NK-92 (cell line): ENCODE data around the gene SMIM41.

ENCODE experiments used
- DNase-seq: peaks from one replicate; lab custom pipeline; 2025; ENCODE audit not compliant: unreplicated experiment; lab: John Stamatoyannopoulos, UW

The SMIM41 gene

DNA sequence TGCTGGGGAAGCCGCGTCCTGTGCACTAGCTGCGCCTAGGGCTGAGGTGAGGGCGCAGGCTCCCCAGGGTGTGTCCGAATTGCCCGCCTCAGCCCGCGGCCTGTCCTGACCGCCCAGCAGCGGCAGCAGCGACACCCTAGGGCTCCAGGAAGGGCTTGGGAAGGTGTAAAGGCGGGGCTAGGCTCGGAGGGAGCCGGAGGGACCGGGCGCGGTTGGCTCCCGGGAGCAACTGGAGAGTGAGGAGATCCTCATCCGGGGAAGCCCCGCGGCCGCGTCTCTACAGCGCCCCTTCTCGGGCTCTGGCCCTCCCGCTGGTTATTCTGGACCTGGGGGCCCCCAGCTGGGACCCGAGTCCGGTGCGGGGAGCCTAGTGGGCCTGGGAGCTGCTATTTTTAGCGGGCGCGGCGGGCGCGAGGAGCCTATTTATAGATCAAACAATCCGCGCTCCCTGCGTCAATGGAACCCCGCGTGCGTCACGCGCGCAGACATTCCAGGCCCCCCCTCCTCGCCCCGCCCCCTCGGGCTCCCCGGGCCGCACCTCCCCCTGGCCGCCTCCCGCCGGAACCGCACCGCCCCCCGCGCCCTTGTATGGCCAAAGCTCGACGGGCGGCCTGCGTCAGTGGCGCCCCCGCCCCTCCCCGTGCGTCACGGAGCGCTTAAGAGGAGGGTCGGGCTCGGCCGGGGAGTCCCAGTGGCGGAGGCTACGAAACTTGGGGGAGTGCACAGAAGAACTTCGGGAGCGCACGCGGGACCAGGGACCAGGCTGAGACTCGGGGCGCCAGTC, 28.6 kb upstream of the SMIM41 start, which contains the start of gene NR4A1:
NR4A1 (plus strand) TSS at position 685 of the 784 bp plus-strand sequence. CDS start 2,887 bp downstream, outside the sequence.
- peak; percentile 90 for DNase-seq

DNA sequence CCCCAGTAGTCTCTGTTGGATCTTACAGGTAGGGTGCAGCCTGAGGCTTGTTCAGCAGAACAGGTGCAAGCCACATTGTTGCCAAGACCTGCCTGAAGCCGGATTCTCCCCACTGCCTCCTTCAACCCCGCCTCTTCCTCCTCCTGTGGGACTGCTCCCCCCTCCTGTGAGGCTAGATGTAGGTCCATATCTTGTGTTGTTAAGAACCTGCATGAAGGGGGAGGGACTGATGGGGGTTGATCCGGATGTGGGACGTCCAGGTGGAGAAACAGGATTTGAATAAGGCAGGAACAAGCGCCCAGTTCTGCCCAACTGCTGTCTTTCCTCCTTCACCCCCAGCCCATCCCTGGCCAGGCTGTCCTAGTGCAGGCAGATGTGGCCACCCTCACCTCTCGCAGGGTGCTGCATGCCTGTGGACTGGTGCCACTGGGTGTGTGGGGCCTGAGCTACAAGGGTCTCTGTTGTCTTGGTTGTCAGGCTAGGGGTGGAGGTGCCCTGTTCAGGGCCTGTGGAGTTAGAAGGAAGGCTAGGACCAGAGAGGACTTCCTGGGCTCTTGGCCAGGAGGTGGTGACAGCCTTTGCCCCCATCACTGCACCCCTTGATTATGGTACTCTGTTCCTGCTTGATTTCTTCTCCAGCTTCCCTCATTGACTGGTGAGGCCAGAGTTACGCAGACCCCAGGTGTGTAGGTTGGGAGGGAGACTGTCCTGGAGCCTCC, 26.9 kb upstream of the SMIM41 start:
- no peak for DNase-seq

DNA sequence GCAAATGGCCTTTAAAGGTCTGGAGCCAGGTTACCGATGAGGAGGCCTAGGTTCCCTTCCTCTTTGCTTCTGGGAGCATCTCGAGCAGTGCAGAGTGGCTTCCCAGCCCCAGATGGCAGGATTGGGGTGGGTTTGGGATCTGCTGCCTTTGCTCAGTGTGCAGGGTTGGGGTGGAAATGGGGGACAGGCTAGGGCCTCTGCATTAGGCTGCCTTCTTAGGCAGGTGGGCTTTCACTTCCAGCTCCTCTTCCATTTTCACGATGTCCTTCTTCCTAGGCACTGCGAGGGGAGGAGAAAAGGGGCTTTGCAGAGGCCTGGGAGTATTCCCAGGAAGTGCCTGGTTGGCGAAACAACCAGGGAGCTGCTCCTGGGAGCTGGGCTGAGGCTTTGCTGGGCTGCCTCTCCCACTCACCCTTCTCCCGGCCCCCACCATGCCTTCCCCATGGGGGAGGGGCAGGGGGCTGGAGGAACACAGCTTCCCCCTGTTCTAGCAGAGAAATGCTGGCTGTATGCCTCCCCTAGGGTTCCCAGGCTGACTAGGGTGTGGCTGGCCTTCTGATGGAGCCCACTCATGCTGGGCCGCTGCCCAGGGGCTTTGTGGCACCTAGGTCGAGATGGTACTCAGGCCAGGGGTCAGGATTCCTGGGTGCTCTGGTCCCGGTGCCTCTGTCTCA, 25.8 kb upstream of the SMIM41 start:
- DNase-seq: no peak

DNA sequence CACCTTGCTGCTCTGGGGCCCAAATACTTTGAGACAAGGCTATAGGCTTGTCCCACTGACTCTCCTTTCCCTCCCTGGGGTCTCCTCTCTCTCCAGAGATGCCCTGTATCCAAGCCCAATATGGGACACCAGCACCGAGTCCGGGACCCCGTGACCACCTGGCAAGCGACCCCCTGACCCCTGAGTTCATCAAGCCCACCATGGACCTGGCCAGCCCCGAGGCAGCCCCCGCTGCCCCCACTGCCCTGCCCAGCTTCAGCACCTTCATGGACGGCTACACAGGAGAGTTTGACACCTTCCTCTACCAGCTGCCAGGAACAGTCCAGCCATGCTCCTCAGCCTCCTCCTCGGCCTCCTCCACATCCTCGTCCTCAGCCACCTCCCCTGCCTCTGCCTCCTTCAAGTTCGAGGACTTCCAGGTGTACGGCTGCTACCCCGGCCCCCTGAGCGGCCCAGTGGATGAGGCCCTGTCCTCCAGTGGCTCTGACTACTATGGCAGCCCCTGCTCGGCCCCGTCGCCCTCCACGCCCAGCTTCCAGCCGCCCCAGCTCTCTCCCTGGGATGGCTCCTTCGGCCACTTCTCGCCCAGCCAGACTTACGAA, 25.2 kb upstream of the SMIM41 start:
- no peak for DNase-seq

DNA sequence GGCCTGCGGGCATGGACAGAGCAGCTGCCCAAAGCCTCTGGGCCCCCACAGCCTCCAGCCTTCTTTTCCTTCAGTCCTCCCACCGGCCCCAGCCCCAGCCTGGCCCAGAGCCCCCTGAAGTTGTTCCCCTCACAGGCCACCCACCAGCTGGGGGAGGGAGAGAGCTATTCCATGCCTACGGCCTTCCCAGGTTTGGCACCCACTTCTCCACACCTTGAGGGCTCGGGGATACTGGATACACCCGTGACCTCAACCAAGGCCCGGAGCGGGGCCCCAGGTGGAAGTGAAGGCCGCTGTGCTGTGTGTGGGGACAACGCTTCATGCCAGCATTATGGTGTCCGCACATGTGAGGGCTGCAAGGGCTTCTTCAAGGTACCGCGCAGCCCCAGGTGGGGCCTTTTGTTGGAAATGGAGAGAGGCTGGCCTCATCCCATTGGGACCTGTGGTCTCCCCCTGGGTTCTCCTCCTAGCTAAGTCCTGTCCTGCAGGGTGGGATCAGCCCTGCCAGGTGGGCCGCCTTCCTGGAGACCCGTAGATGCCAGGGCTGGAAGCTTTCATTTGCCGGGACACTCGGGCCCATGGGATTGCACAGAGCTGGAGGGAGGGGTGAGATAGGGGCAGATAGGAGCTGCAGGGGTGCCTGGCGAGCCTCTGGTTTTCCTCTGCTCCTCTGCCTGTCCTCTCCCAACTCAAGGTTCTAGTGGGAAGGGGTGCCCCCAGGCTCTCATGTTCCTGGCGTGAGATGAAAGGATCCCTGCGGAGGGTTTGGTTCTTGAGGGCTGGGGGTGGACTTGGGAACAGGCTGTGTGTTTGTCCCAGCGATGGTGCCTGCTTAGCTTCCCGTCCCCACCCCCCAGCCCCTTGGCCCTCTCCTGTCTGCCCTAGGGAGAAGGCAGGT, 24.4 kb upstream of the SMIM41 start:
- no peak for DNase-seq

DNA sequence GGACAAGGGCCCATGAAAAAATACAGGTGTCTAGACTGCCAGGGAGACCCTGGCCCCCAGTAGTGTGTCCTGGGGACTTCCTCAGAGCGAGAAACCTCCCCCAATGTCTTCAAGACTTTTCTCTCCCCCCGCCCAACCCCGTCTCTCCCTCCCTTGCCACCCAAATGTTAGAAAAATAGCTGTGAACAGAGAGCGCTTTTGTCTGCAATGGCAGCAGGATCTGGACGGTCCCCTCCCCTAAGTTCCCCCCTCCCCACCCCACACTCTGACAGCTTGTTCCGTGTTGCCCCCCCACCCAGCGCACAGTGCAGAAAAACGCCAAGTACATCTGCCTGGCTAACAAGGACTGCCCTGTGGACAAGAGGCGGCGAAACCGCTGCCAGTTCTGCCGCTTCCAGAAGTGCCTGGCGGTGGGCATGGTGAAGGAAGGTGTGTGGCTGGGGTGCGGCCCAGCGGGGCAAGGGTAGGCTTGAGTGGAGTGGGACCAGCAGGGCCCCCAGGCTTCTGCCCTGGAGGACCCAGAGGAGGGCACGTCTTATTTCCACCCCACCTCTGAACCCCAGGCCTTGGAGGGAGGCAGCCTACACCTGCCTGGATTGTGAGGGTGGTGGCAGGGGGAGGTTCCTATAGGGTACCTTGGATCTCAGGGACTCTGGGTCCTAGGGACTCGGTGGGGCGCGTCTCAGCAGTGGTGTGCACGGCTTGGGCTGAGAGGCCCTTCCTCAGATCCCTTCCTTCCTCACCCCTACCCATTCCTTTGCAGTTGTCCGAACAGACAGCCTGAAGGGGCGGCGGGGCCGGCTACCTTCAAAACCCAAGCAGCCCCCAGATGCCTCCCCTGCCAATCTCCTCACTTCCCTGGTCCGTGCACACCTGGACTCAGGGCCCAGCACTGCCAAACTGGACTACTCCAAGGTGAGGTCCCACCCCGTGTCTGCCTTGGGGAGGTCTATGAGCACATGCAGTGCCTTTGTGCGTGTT, 23.5 kb upstream of the SMIM41 start:
- DNase-seq: no peak

DNA sequence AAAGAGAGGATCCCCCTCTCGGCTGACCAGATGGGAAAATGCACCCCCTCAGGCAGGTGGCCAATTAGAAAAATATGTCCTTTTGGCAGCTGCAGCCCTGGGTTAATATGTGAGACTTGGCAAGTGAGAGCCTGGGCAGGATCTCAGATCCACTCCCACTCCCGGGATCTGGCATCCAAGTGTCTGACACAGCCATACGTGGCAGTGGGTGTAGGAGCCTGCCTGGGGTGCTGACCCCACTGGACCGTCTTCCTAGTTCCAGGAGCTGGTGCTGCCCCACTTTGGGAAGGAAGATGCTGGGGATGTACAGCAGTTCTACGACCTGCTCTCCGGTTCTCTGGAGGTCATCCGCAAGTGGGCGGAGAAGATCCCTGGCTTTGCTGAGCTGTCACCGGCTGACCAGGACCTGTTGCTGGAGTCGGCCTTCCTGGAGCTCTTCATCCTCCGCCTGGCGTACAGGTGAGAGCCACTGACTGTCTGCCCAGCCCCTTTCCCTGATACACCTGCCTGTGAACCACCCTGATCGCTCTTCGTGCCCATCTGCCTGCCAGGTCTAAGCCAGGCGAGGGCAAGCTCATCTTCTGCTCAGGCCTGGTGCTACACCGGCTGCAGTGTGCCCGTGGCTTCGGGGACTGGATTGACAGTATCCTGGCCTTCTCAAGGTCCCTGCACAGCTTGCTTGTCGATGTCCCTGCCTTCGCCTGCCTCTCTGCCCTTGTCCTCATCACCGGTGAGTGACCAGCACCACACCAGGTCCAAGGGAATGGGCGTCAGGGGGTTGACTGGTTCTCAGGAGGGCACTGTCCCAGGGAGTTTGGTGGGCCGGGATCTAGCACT, 22.5 kb upstream of the SMIM41 start:
- DNase-seq: no peak

DNA sequence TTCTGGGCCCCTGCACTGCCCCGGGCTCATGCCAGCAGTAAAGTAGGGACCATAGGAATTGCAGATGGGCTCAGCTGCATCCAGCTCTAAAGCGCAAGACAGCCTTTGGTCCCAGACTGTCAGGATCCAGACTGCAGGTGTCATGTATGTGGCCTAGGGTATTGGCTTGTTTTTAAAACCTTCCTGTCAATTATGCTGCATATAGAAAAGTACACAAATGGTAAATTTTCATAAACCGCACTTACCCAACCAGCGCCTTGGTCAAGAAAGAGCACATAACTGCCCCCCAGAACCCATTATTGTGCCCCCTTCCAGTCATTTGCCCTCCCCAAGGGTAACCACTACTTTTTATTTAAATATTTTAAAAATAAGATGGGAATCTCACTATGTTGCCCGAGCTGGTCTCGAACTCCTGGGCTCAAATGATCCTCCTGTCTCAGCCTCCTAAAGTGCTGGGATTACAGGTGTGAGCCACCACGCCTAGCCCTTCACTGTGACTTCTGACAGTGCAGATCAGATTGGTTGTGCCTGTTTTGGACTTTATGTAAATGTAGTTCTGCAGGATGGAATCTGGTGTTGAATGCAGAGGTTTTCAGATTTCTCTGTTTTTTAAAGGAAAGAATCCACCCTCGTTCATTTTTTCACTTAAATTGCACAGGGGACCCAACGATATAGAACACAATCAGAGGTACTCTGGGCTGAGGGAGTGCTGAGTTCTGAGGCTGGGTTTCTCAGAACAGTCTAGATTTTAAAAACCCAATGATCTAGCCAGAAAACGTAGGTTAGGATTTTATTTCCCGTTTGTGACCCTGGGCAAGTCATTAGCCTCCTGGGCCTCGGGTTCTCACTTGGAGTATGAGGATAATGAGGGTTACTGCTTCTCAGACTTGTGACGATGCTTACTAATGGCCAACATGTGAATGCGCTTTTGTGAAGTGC, 21.6 kb upstream of the SMIM41 start:
- DNase-seq: no peak

DNA sequence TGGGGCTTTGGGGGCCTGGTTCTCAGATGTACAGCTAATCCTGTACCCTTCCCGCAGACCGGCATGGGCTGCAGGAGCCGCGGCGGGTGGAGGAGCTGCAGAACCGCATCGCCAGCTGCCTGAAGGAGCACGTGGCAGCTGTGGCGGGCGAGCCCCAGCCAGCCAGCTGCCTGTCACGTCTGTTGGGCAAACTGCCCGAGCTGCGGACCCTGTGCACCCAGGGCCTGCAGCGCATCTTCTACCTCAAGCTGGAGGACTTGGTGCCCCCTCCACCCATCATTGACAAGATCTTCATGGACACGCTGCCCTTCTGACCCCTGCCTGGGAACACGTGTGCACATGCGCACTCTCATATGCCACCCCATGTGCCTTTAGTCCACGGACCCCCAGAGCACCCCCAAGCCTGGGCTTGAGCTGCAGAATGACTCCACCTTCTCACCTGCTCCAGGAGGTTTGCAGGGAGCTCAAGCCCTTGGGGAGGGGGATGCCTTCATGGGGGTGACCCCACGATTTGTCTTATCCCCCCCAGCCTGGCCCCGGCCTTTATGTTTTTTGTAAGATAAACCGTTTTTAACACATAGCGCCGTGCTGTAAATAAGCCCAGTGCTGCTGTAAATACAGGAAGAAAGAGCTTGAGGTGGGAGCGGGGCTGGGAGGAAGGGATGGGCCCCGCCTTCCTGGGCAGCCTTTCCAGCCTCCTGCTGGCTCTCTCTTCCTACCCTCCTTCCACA, 20.7 kb upstream of the SMIM41 start:
- no peak for DNase-seq

DNA sequence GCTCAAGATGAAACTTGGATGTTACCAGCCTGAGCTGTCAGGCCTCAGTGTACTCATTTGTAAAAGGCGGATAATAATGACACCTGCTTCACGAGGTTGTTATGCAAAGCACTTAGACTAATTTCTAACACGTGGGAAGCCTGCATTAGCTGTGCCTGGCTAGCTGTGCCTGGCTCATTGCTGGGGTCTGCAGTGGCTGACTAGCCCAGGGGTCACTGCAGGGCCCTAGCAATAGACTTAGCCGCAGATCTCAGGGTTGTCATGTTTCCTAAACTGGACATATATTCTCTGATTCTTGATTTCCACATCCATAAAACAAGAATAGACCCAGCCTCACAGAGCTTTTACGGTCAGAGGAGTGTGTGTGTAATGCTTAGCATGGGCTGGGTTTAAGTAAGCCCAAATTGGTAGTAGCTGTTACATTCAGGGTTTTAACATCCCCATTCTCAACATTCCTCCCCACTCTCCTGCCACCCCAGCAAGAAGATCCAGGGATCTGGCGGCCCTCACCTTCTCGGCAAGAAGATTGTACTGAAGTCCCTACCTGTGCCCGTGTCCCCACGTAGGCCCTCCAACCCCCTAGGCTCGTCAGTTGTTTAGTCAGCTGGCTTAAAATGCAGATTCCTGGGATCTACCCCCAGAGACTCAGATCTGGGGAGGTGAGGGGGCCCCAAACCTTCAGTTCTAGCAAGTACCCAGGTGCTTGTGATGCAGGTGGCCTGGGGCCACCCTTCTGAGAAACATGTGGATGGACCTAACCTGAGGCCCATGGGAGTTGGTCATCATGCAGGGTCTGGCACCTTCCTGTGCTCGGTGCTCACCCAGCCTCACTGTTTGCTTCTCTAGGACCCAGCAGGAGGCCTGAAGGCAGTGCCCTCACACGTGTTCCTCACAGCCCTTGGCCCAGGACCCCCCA, 19.7 kb upstream of the SMIM41 start:
- DNase-seq: no peak

DNA sequence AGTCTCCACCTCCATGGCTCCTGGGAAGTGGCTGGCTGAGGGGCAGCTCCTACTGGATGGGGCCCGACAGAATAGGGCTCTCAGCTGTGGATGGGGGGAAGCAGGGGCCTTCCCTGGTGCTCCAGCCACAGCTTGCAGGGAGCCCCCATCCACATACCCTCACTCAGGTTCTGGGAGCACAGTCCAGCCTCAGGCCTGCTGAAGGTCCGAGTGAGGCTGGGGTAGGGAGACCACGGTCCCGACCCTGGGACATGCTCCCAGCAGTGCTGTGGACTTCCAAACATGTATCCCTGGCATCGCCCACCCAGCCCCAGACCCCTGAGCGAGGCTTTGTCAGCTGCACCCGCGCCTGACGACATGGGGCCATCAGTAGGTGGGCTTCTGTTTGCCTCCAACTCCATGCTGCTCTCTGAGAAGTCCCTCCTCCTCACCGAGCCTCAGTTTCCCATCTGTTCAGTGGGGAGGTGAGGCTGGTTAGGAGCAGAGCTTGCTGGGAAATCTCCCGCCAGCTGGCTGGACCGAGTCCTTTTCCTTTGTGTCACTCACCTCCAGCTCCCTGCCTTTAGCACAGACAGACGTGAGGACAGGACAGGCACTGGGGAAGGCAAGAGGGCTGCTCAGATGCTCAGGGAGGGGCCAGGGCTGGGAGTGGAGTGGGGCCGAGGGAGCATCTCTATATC, 18.9 kb upstream of the SMIM41 start:
- DNase-seq: no peak

DNA sequence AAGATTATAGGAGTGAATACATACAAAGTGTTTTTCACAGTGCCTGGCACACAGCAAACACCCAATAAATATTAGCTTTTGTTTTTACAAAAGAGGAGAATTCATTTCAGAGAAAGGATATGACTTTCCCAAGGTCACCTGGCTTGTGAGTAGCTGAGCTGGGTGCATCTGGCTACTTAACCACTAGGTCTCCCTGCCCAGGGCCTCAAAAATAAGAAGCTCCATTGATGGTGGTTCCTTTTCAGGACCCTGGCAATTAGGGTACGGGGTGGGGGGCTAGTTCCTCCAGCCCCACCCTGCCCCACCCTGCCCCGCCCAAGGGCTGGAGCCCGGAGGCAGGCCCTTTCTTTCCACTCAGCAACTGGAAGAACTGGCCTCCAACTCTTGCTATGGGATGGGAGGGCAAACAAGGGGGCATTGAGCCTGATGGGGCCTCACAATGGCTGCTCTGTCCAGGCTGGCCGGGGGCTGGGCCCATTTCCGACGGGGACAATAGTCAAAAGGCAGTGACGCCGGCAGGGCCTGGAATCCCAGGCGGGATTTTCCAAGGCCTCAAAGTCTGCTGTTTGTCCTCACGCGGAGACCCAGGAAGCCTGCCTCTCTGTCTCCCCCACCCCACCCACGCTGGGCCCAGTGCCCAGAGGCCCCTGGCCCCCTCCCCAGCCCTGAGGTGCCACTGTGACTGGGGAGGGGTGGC, 17.9 kb upstream of the SMIM41 start:
- DNase-seq: no peak

DNA sequence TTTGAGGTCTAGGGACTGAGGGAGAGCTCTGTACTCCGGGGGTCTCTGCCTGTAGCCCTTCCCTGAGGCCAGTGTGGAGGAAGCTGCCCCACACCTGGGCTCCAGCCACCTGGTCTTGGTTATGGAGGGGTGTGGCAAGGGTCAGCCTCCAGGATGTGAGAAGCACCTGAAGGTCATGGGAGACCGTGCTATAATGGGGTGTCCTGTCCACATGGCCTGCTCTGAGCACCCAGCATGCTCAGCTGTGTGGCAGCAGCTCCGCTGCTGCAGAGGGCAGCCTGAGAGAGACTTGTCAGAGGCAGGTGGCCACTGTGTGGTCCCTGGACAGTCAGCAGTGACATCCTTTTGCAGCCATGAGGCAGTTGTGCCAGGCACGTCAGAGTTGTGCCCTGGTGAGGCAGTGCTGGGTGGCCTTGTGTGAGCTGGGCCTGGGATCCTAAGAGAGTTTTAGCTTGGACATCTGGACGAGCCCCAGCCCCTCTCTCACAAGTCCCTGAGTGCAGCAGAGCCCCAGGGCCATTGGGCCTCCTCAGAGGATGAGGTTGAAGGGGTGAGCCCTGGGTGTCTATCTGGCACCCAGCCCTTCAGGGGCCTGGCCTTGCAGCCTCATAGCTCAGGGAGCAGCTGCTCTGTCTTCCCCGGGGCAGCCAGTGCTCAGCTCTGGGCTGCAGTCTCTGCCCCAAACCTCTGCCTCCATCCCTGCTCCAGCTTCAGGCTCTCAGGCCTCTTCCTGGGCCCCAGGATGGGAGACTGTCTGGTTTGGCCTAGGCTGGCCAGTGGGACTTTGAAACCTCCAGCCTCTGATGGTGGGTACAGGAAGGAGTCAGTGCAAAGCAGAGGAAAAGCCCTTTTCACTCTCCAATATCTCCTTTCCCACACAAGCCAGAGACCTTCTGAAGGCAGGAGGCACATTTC, 17.1 kb upstream of the SMIM41 start:
- no peak for DNase-seq
